Measurements from ENCODE around the gene DDX56. TPM values are rescaled to one million over a fixed set of nuclear protein-coding genes. Genes with fewer than 3 reads are reported as not detected.

The DDX56 gene
- total and polyA plus RNA-seq, 3 experiments from 2014 or later = 36.0 to 158 (median 148) TPM

- H3K9me3 ChIP-seq (ENCODE audit: low read length) = no peaks in the 10 kb centered on the region
- H3K9me3 Mint-ChIP-seq = no peaks in the 10 kb centered on the region
- H3K36me3 Mint-ChIP-seq = no peaks in the 10 kb centered on the region
- ChIA-PET CTCF (no interaction called here), POLR2A (no interaction called here)
- no peak overlapping the region for H3K27ac ChIP-seq (ENCODE audit: low read depth, low read length)
- no peak overlapping the region for H3K4me3 ChIP-seq (ENCODE audit: low read length)
- H3K27me3 Mint-ChIP-seq = peaks cover 2 to 3% of the 10 kb centered on the region in 2 donors
- no peak overlapping the region for H3K4me3 Mint-ChIP-seq
- H3K4me1 Mint-ChIP-seq = no peaks in the 10 kb centered on the region
- H3K4me1 ChIP-seq (ENCODE audit: insufficient read depth, low read length) = no peaks in the 10 kb centered on the region
- DNase-seq = no peak
- H3K27me3 ChIP-seq (ENCODE audit: insufficient read depth, low read length, poor library complexity, severe bottlenecking) = no peaks in the 10 kb centered on the region
- H3K36me3 ChIP-seq (ENCODE audit: insufficient read depth, low read length) = no peaks in the 10 kb centered on the region
- no peak overlapping the region for H3K27ac Mint-ChIP-seq
These were observed 37.6 kb downstream of the DDX56 start for GRCh38 chr7:44536090-44536489.

- H3K27me3 Mint-ChIP-seq = peaks cover 2 to 3% of the 10 kb centered on the region in 2 donors
- no peak overlapping the region for H3K4me3 Mint-ChIP-seq
- H3K36me3 Mint-ChIP-seq = no peaks in the 10 kb centered on the region
- H3K27me3 ChIP-seq (ENCODE audit: insufficient read depth, low read length, poor library complexity, severe bottlenecking) = no peaks in the 10 kb centered on the region
- no peak overlapping the region for H3K4me3 ChIP-seq (ENCODE audit: low read length)
- no peaks in the 10 kb centered on the region for H3K4me1 Mint-ChIP-seq
- no peaks in the 10 kb centered on the region for H3K36me3 ChIP-seq (ENCODE audit: insufficient read depth, low read length)
- DNase-seq = no peak
- no peaks in the 10 kb centered on the region for H3K9me3 ChIP-seq (ENCODE audit: low read length)
- H3K27ac Mint-ChIP-seq = no peak overlapping the region
- POLR2A ChIA-PET = no interaction called here
- CTCF ChIA-PET = interaction anchor here (1.1 to 1.5 kb wide), 3 partner anchors 10 to 30 kb away, joined by 4 to 6 read pairs (median 5); no protein-coding TSS in a partner anchor
- H3K27ac ChIP-seq (ENCODE audit: low read depth, low read length) = no peak overlapping the region
- no peaks in the 10 kb centered on the region for H3K4me1 ChIP-seq (ENCODE audit: insufficient read depth, low read length)
- no peaks in the 10 kb centered on the region for H3K9me3 Mint-ChIP-seq
These were observed 38.2 kb downstream of the DDX56 start for GRCh38 chr7:44535348-44536064.

- Mint-ChIP-seq H3K27ac (no peak overlapping the region), H3K9me3 (no peaks in the 10 kb centered on the region), H3K4me1 (no peaks in the 10 kb centered on the region), H3K36me3 (no peaks in the 10 kb centered on the region), H3K27me3 (peaks cover 0 to 2% of the 10 kb centered on the region in 2 donors), H3K4me3 (no peak overlapping the region)
- Histone ChIP-seq H3K9me3 (ENCODE audit: low read length) (no peaks in the 10 kb centered on the region), H3K27me3 (ENCODE audit: insufficient read depth, low read length, poor library complexity, severe bottlenecking) (no peaks in the 10 kb centered on the region), H3K4me1 (ENCODE audit: insufficient read depth, low read length) (no peaks in the 10 kb centered on the region), H3K27ac (ENCODE audit: low read depth, low read length) (no peak overlapping the region), H3K4me3 (ENCODE audit: low read length) (no peak overlapping the region), H3K36me3 (ENCODE audit: insufficient read depth, low read length) (no peaks in the 10 kb centered on the region)
- POLR2A ChIA-PET = interaction anchor here (1.0 kb wide), 1 partner anchor 26 kb away, joined by 3 read pairs; no protein-coding TSS in a partner anchor
- peak; percentile 18 to 57 (median 30) for DNase-seq
- CTCF ChIA-PET = interaction anchor here (0.8 to 1.5 kb wide), 5 partner anchors 9 to 31 kb away, joined by 3 to 6 read pairs (median 4); no protein-coding TSS in a partner anchor
These were observed 39.2 kb downstream of the DDX56 start for GRCh38 chr7:44534501-44534900.

- H3K27ac ChIP-seq (ENCODE audit: low read depth, low read length) = no peak overlapping the region
- Mint-ChIP-seq H3K4me3 (no peak overlapping the region), H3K27ac (no peak overlapping the region), H3K4me1 (no peaks in the 10 kb centered on the region), H3K9me3 (peaks cover 0 to under 1% (median 0%) of the 10 kb centered on the region in 5 donors), H3K36me3 (no peaks in the 10 kb centered on the region), H3K27me3 (peaks cover 0 to 2% of the 10 kb centered on the region in 2 donors)
- DNase-seq = no peak
- no peak overlapping the region for H3K4me3 ChIP-seq (ENCODE audit: low read length)
- CTCF ChIA-PET = interaction anchor here (0.8 to 1.5 kb wide), 4 partner anchors 9 to 32 kb away, joined by 3 to 6 read pairs (median 4); no protein-coding TSS in a partner anchor
- no peaks in the 10 kb centered on the region for H3K36me3 ChIP-seq (ENCODE audit: insufficient read depth, low read length)
- H3K9me3 ChIP-seq (ENCODE audit: low read length) = no peaks in the 10 kb centered on the region
- POLR2A ChIA-PET = interaction anchor here (1.0 kb wide), 1 partner anchor 27 kb away, joined by 3 read pairs; no protein-coding TSS in a partner anchor
- no peaks in the 10 kb centered on the region for H3K27me3 ChIP-seq (ENCODE audit: insufficient read depth, low read length, poor library complexity, severe bottlenecking)
- H3K4me1 ChIP-seq (ENCODE audit: insufficient read depth, low read length) = no peaks in the 10 kb centered on the region
These were observed 39.6 kb downstream of the DDX56 start for GRCh38 chr7:44534087-44534486.

GRCh38 chr7:44533301-44534055 is 40.2 kb downstream of the DDX56 start:
- DNase-seq = no peak
- peaks cover 0 to 2% of the 10 kb centered on the region in 2 donors for H3K27me3 Mint-ChIP-seq
- H3K36me3 Mint-ChIP-seq = no peaks in the 10 kb centered on the region
- no peak overlapping the region for H3K4me3 Mint-ChIP-seq
- POLR2A ChIA-PET = no interaction called here
- Histone ChIP-seq H3K27me3 (ENCODE audit: insufficient read depth, low read length, poor library complexity, severe bottlenecking) (no peaks in the 10 kb centered on the region), H3K4me3 (ENCODE audit: low read length) (no peak overlapping the region), H3K9me3 (ENCODE audit: low read length) (no peaks in the 10 kb centered on the region), H3K4me1 (ENCODE audit: insufficient read depth, low read length) (no peaks in the 10 kb centered on the region), H3K27ac (ENCODE audit: low read depth, low read length) (no peak overlapping the region), H3K36me3 (ENCODE audit: insufficient read depth, low read length) (no peaks in the 10 kb centered on the region)
- H3K4me1 Mint-ChIP-seq = no peaks in the 10 kb centered on the region
- H3K9me3 Mint-ChIP-seq = peaks cover 0 to 2% (median under 1%) of the 10 kb centered on the region in 5 donors
- CTCF ChIA-PET = interaction anchor here (1.3 to 1.5 kb wide), 3 partner anchors 10 to 32 kb away, joined by 3 to 6 read pairs (median 5); no protein-coding TSS in a partner anchor
- no peak overlapping the region for H3K27ac Mint-ChIP-seq

- Histone ChIP-seq H3K4me3 (ENCODE audit: low read length) (no peak overlapping the region), H3K27me3 (ENCODE audit: insufficient read depth, low read length, poor library complexity, severe bottlenecking) (no peaks in the 10 kb centered on the region), H3K4me1 (ENCODE audit: insufficient read depth, low read length) (no peaks in the 10 kb centered on the region), H3K27ac (ENCODE audit: low read depth, low read length) (no peak overlapping the region), H3K9me3 (ENCODE audit: low read length) (no peaks in the 10 kb centered on the region), H3K36me3 (ENCODE audit: insufficient read depth, low read length) (no peaks in the 10 kb centered on the region)
- no peak for DNase-seq
- Mint-ChIP-seq H3K27ac (peak overlapping the region in 1 of 8 donors; percentile 60), H3K27me3 (peaks cover 0 to 2% of the 10 kb centered on the region in 2 donors), H3K36me3 (no peaks in the 10 kb centered on the region), H3K4me3 (no peak overlapping the region), H3K9me3 (peaks cover 0 to 10% (median 5%) of the 10 kb centered on the region in 5 donors), H3K4me1 (no peaks in the 10 kb centered on the region)
- POLR2A ChIA-PET = no interaction called here
- CTCF ChIA-PET = no interaction called here
These were observed 42.0 kb downstream of the DDX56 start for GRCh38 chr7:44531421-44532380.

GRCh38 chr7:44530990-44531389 is 42.7 kb downstream of the DDX56 start:
- no peaks in the 10 kb centered on the region for H3K4me1 ChIP-seq (ENCODE audit: insufficient read depth, low read length)
- no peaks in the 10 kb centered on the region for H3K27me3 ChIP-seq (ENCODE audit: insufficient read depth, low read length, poor library complexity, severe bottlenecking)
- H3K4me3 ChIP-seq (ENCODE audit: low read length) = no peak overlapping the region
- Mint-ChIP-seq H3K27me3 (peaks cover 0 to 2% of the 10 kb centered on the region in 2 donors), H3K4me1 (no peaks in the 10 kb centered on the region), H3K36me3 (peaks cover 0 to 2% (median 0%) of the 10 kb centered on the region in 3 donors), H3K9me3 (peaks cover 0 to 11% (median 6%) of the 10 kb centered on the region in 5 donors), H3K4me3 (no peak overlapping the region), H3K27ac (peak overlapping the region in 1 of 8 donors; percentile 60)
- no peaks in the 10 kb centered on the region for H3K36me3 ChIP-seq (ENCODE audit: insufficient read depth, low read length)
- H3K9me3 ChIP-seq (ENCODE audit: low read length) = no peaks in the 10 kb centered on the region
- DNase-seq = no peak
- H3K27ac ChIP-seq (ENCODE audit: low read depth, low read length) = no peak overlapping the region
- CTCF ChIA-PET = no interaction called here
- POLR2A ChIA-PET = no interaction called here

All from CD8-positive, alpha-beta memory T cell (primary cell).